ENCODE results near the gene REX1BD.

Gene REX1BD

GRCh38 chr19:18541992-18542940, 46.3 kb upstream of the REX1BD start:
- TF ChIP-seq, protein P1, sequence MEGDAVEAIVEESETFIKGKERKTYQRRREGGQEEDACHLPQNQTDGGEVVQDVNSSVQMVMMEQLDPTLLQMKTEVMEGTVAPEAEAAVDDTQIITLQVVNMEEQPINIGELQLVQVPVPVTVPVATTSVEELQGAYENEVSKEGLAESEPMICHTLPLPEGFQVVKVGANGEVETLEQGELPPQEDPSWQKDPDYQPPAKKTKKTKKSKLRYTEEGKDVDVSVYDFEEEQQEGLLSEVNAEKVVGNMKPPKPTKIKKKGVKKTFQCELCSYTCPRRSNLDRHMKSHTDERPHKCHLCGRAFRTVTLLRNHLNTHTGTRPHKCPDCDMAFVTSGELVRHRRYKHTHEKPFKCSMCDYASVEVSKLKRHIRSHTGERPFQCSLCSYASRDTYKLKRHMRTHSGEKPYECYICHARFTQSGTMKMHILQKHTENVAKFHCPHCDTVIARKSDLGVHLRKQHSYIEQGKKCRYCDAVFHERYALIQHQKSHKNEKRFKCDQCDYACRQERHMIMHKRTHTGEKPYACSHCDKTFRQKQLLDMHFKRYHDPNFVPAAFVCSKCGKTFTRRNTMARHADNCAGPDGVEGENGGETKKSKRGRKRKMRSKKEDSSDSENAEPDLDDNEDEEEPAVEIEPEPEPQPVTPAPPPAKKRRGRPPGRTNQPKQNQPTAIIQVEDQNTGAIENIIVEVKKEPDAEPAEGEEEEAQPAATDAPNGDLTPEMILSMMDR (IDR thresholded peaks at IDR 0.05) = no peak
- Histone ChIP-seq H3K27ac (peak overlapping the region; percentile 66), H3K36me3 (ENCODE audit: control insufficient read depth, insufficient read depth, low read length) (no peaks in the 10 kb centered on the region), H3K4me2 (ENCODE audit: low read length) (peak overlapping the region; percentile 88), H3K27me3 (ENCODE audit: control insufficient read depth, insufficient read depth, low read length) (no peaks in the 10 kb centered on the region), H3K79me2 (peaks cover 2% of the 10 kb centered on the region), H2AFZ (peak overlapping the region; percentile 42), H3K9me3 (ENCODE audit: control insufficient read depth, low read length) (no peaks in the 10 kb centered on the region), H3K4me1 (peaks cover 4% of the 10 kb centered on the region), H3K4me3 (ENCODE audit: low read depth, low read length) (peak overlapping the region; percentile 70), H3K9ac (peak overlapping the region; percentile 28)

GRCh38 chr19:18542941-18543813, 45.4 kb upstream of the REX1BD start, which contains the start of gene FKBP8:
Gene FKBP8, minus strand, starts transcription at chr19:18543573. Its CDS starts 1,603 bp downstream, at chr19:18541970.
- H3K9ac ChIP-seq = peak within 1 kb of the TSS; percentile 28
- peak within 1 kb of the TSS; percentile 66 for H3K27ac ChIP-seq
- peak within 1 kb of the TSS; percentile 70 for H3K4me3 ChIP-seq (ENCODE audit: low read depth, low read length)
- no peaks in the 10 kb centered on the region for H3K27me3 ChIP-seq (ENCODE audit: control insufficient read depth, insufficient read depth, low read length)
- H3K4me2 ChIP-seq (ENCODE audit: low read length) = peak within 1 kb of the TSS; percentile 88
- H3K36me3 ChIP-seq (ENCODE audit: control insufficient read depth, insufficient read depth, low read length) = no peaks in the 10 kb centered on the region
- peaks cover 4% of the 10 kb centered on the region for H3K4me1 ChIP-seq
- H2AFZ ChIP-seq = peak within 1 kb of the TSS; percentile 87
- TF ChIP-seq, protein P1 (IDR thresholded peaks at IDR 0.05) = no peak
- no peaks in the 10 kb centered on the region for H3K9me3 ChIP-seq (ENCODE audit: control insufficient read depth, low read length)
- H3K79me2 ChIP-seq = peaks cover 2% of the 10 kb centered on the region

DNA sequence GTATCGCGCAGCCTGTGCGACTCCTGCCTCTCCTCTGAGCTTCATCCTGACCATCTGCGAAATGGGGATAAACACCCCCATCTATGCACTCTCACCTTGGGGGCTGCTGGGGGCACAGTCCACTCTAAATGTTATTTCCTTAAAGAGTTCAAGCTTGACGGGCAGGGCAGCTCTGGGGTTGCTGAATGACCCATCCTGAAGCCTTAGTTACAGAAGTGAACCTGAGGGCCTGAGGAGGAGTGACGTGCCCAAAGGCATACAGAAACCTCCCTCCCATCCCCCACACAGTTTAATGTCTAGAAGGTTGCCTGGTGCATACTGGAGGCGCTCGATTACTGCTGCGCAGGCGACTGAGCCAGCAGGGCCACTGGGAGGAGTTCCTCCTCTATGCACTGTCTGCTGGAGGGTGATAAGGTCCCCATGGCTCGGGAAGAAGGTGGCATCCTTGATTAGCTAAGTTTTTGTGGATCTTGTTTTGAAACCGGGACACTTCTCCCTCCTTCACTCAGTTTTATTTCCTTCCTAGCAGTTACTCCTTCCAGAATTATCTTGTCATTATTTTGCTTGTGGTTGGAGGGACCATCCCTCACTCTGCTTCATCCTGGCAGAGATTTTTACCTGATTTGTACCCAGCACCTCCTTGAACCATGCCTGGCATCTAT, 44.7 kb upstream of the REX1BD start:
- Histone ChIP-seq H3K27ac (no peak overlapping the region), H3K4me3 (ENCODE audit: low read depth, low read length) (peak overlapping the region; percentile 48), H3K79me2 (peaks cover 2% of the 10 kb centered on the region), H3K9me3 (ENCODE audit: control insufficient read depth, low read length) (no peaks in the 10 kb centered on the region), H3K36me3 (ENCODE audit: control insufficient read depth, insufficient read depth, low read length) (no peaks in the 10 kb centered on the region), H3K4me1 (peaks cover 4% of the 10 kb centered on the region), H2AFZ (peak overlapping the region; percentile 87), H3K9ac (no peak overlapping the region), H3K4me2 (ENCODE audit: low read length) (peak overlapping the region; percentile 73), H3K27me3 (ENCODE audit: control insufficient read depth, insufficient read depth, low read length) (no peaks in the 10 kb centered on the region)
- TF ChIP-seq, protein P1 (IDR thresholded peaks at IDR 0.05) = no peak

- Histone ChIP-seq H3K79me2 (no peaks in the 10 kb centered on the region), H3K27me3 (ENCODE audit: control insufficient read depth, insufficient read depth, low read length) (no peaks in the 10 kb centered on the region), H3K36me3 (ENCODE audit: control insufficient read depth, insufficient read depth, low read length) (no peaks in the 10 kb centered on the region), H2AFZ (no peak overlapping the region), H3K27ac (no peak overlapping the region), H3K4me3 (ENCODE audit: low read depth, low read length) (no peak overlapping the region), H3K4me1 (no peaks in the 10 kb centered on the region), H3K9ac (no peak overlapping the region), H3K4me2 (ENCODE audit: low read length) (no peak overlapping the region), H3K9me3 (ENCODE audit: control insufficient read depth, low read length) (no peaks in the 10 kb centered on the region)
- TF ChIP-seq, protein P1 (IDR thresholded peaks at IDR 0.05) = no peak
These were observed 37.0 kb upstream of the REX1BD start for GRCh38 chr19:18551631-18552030.
